ENCODE data around the gene DCAF12.
A peak's percentile ranks its signal among the peaks of the same experiment; 100 is the strongest.

The DCAF12 gene

GRCh38 chr9:34047864-34048726 lies 78.4 kb downstream of the DCAF12 start (continued):
- TF ChIP-seq EGR2 (tag by site-specific recombination; IDR thresholded peaks at IDR 0.05; ENCODE audit: low read depth), result no peak
- no peak for TF ChIP-seq ZNF747 (tag by site-specific recombination; IDR thresholded peaks at IDR 0.05)
- no peak for TF ChIP-seq ZFP41 (tag by site-specific recombination; IDR thresholded peaks at IDR 0.05; ENCODE audit: borderline replicate concordance)
- peak; percentile 95 for TF ChIP-seq ZFP69B (tag by site-specific recombination; IDR thresholded peaks at IDR 0.05)
- TF ChIP-seq ZNF423 (tag by site-specific recombination; IDR thresholded peaks at IDR 0.05), result peak; percentile 61; the same call in 1 of the 2 replicates
- TF ChIP-seq ZNF18 (tag by site-specific recombination; IDR thresholded peaks at IDR 0.05), result no peak
- 0 out of 2 replicates have a peak, but pooled peaks have one; percentile 29 for TF ChIP-seq ZNF398 (tag by site-specific recombination; IDR thresholded peaks at IDR 0.05)
- no peak for TF ChIP-seq ZNF560 (tag by site-specific recombination; IDR thresholded peaks at IDR 0.05; ENCODE audit: borderline replicate concordance)
- 0 out of 2 replicates have a peak, but pooled peaks have one; percentile 8 for TF ChIP-seq ZNF280D (tag by site-specific recombination; IDR thresholded peaks at IDR 0.05)
- peak; percentile 48; the same call in 1 of the 2 replicates for TF ChIP-seq GLIS1 (tag by site-specific recombination; IDR thresholded peaks at IDR 0.05)
- peak; percentile 89 for TF ChIP-seq ZBTB11 (tag by site-specific recombination; conservative IDR thresholded peaks at IDR 0.05; ENCODE audit: low read depth)
- peak; percentile 30 for TF ChIP-seq PRDM1 (tag by site-specific recombination; IDR thresholded peaks at IDR 0.05)
- TF ChIP-seq ZNF660 (tag by site-specific recombination; IDR thresholded peaks at IDR 0.05), result no peak

- ChIA-PET CTCF (interaction anchor here (0.7 to 1.0 kb wide), 2 partner anchors 15 to 27 kb away, joined by 3 to 6 read pairs; no protein-coding TSS in a partner anchor), POLR2A (no interaction called here)
- H3K9me3 ChIP-seq (ENCODE audit: control insufficient read depth, insufficient read depth, low read depth, low read length), result no peaks in the 10 kb centered on the region
- no peak overlapping the region for H3K27ac ChIP-seq (ENCODE audit: extremely low read depth, low read depth, low read length)
- 0 out of 2 replicates have a peak, but pooled peaks cover 2% of the 10 kb centered on the region for H3K4me1 ChIP-seq (ENCODE audit: control insufficient read depth, insufficient read depth, low read length)
- TF ChIP-seq PRDM1 (tag by site-specific recombination; IDR thresholded peaks at IDR 0.05) (peak; percentile 67), ZBTB17 (tag by site-specific recombination; IDR thresholded peaks at IDR 0.05) (peak; percentile 49; the same call in 1 of the 2 replicates), SP7 (tag by site-specific recombination; IDR thresholded peaks at IDR 0.05) (no peak), SCRT2 (tag by site-specific recombination; IDR thresholded peaks at IDR 0.05) (peak; percentile 78; the same call in 1 of the 2 replicates)
- H3K4me3 ChIP-seq (ENCODE audit: low read depth, low read length), result peak overlapping the region; percentile 87
- H3K36me3 ChIP-seq (ENCODE audit: control insufficient read depth in 2 of 2, insufficient read depth in 1 of 2, low read length in 2 of 2), result peaks cover 0 to 18% of the 10 kb centered on the region in 2 experiments; a peak in 2 of 3 replicates
Observed at GRCh38 chr9:34046784-34047379, 79.6 kb downstream of the DCAF12 start.
